Measurements from ENCODE around the gene PHACTR2.
"Not testable (repeated sequence)": the region's sequence is repeated elsewhere in the genome, so short reads cannot be mapped to it uniquely, and the experiment has no call there.

Gene PHACTR2

DNA sequence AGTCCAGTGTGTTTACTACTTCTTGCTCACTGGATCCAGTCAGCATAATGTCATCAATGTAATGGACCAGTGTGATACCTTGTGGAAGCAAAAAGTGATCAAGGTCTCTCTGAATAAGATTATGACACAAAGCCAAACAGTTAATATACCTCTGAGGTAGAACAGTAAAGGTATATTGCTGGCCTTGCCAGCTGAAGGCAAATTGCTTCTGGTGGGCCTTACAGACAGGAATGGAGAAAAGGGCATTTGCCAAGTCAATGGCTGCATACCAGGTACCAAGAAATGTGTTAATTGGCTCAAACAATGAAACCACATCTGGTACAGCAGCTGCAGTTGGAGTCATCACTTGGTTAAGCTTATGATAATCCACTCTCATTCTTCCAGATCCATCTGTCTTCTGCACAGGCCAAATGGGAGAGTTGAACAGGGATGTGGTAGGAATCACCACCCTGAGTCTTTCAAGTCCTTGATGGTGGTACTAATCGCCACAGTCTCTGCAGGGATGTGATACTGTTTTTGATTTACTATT, 193.5 kb downstream of the PHACTR2 start:
- not testable (repeated sequence) for DNase-seq

GRCh38 chr6:143872201-143872600, 194.4 kb downstream of the PHACTR2 start:
- no peak for DNase-seq

DNA sequence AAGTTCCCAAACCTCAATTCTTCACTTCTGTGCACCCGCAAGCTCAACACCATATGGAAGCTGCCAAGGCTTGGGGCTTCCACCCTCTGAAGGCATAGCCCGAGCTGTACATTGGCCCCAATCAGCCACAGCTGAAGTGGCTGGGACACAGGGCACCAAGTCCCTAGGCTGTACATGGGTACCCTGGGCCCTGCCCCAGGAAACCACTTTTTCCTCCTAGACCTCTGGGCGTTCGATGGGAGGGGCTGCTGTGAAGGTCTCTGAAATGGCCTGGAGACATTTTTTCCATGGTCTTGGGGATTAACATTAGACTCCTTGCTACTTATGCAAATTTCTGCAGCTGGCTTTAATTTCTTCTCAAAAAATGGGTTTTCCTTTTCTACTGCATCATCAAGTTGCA, 195.8 kb downstream of the PHACTR2 start:
- DNase-seq, result not testable (repeated sequence)

DNA sequence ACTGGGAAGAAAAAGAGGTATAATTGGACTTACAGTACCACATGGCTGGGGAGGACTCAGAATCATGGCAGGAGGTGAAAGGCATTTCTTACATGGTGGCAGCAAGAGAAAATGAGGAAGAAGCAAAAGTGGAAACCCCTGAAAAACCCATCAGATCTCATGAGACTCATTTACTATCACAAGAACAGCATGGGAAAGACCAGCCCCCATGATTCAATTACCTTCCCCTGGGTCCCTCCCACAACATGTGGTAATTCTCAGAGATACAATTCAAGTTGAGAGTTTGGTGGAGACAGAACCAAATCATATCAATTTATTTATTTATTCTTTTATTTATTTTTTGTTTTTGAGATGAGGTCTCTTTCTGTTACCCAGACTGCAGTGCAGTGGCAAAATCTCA, 196.7 kb downstream of the PHACTR2 start:
- DNase-seq, result not testable (repeated sequence)

- DNase-seq, result no peak
Measured at GRCh38 chr6:143877584-143878271, 200.0 kb downstream of the PHACTR2 start.

- DNase-seq, result no peak
Measured at GRCh38 chr6:143878272-143878760, 200.6 kb downstream of the PHACTR2 start.

- DNase-seq, result no peak
Measured at GRCh38 chr6:143880412-143880811, 202.6 kb downstream of the PHACTR2 start.
